ENCODE measurements around the gene TTC9.
"Not testable (repeated sequence)": the region's sequence is repeated elsewhere in the genome, so short reads cannot be mapped to it uniquely, and the experiment has no call there.

TTC9 gene

GRCh38 chr14:70683983-70684382, 42.3 kb downstream of the TTC9 start:
- no peaks in the 10 kb centered on the region for H3K27me3 ChIP-seq (ENCODE audit: insufficient read depth, low read length)
- no peak overlapping the region for H3K27ac ChIP-seq (ENCODE audit: low read depth, low read length)
- no peak overlapping the region for H3K9ac ChIP-seq (ENCODE audit: low read depth, low read length)
- WGBS = 88% methylated on average over 6 of the region's 6 CpGs
- no peak overlapping the region for H3K4me3 ChIP-seq (ENCODE audit: low read length)
- peaks cover 27% of the 10 kb centered on the region for H3K4me1 ChIP-seq (ENCODE audit: insufficient read depth, low read length)
- H3K9me3 ChIP-seq (ENCODE audit: insufficient read depth, low read depth, low read length) = no peaks in the 10 kb centered on the region
- H3K36me3 ChIP-seq (ENCODE audit: insufficient read depth, low read length) = no peaks in the 10 kb centered on the region

GRCh38 chr14:70685474-70686197, 43.9 kb downstream of the TTC9 start:
- Histone ChIP-seq H3K9ac (ENCODE audit: low read depth, low read length) (no peak overlapping the region), H3K27me3 (ENCODE audit: insufficient read depth, low read length) (no peaks in the 10 kb centered on the region), H3K9me3 (ENCODE audit: insufficient read depth, low read depth, low read length) (no peaks in the 10 kb centered on the region), H3K27ac (ENCODE audit: low read depth, low read length) (no peak overlapping the region), H3K36me3 (ENCODE audit: insufficient read depth, low read length) (no peaks in the 10 kb centered on the region), H3K4me3 (ENCODE audit: low read length) (no peak overlapping the region), H3K4me1 (ENCODE audit: insufficient read depth, low read length) (peaks cover 29% of the 10 kb centered on the region)
- WGBS = 82% methylated on average over 7 of the region's 7 CpGs

GRCh38 chr14:70692210-70692609, 50.5 kb downstream of the TTC9 start:
- Histone ChIP-seq H3K9ac (ENCODE audit: low read depth, low read length) (no peak overlapping the region), H3K4me1 (ENCODE audit: insufficient read depth, low read length) (peaks cover 7% of the 10 kb centered on the region), H3K36me3 (ENCODE audit: insufficient read depth, low read length) (no peaks in the 10 kb centered on the region), H3K9me3 (ENCODE audit: insufficient read depth, low read depth, low read length) (no peaks in the 10 kb centered on the region), H3K27me3 (ENCODE audit: insufficient read depth, low read length) (no peaks in the 10 kb centered on the region), H3K27ac (ENCODE audit: low read depth, low read length) (no peak overlapping the region), H3K4me3 (ENCODE audit: low read length) (no peak overlapping the region)
- 83% methylated on average over 10 of the region's 10 CpGs for WGBS

GRCh38 chr14:70696026-70696425, 54.3 kb downstream of the TTC9 start:
- no peak overlapping the region for H3K27ac ChIP-seq (ENCODE audit: low read depth, low read length)
- no peak overlapping the region for H3K9ac ChIP-seq (ENCODE audit: low read depth, low read length)
- no peaks in the 10 kb centered on the region for H3K27me3 ChIP-seq (ENCODE audit: insufficient read depth, low read length)
- H3K4me1 ChIP-seq (ENCODE audit: insufficient read depth, low read length) = no peaks in the 10 kb centered on the region
- WGBS = 84% methylated on average over 2 of the region's 2 CpGs
- H3K36me3 ChIP-seq (ENCODE audit: insufficient read depth, low read length) = no peaks in the 10 kb centered on the region
- no peaks in the 10 kb centered on the region for H3K9me3 ChIP-seq (ENCODE audit: insufficient read depth, low read depth, low read length)
- no peak overlapping the region for H3K4me3 ChIP-seq (ENCODE audit: low read length)

- H3K9ac ChIP-seq (ENCODE audit: low read depth, low read length) = no peak overlapping the region
- H3K9me3 ChIP-seq (ENCODE audit: insufficient read depth, low read depth, low read length) = no peaks in the 10 kb centered on the region
- H3K27me3 ChIP-seq (ENCODE audit: insufficient read depth, low read length) = no peaks in the 10 kb centered on the region
- no peak overlapping the region for H3K4me3 ChIP-seq (ENCODE audit: low read length)
- no peaks in the 10 kb centered on the region for H3K4me1 ChIP-seq (ENCODE audit: insufficient read depth, low read length)
- WGBS = 89% methylated on average over 2 of the region's 2 CpGs
- no peaks in the 10 kb centered on the region for H3K36me3 ChIP-seq (ENCODE audit: insufficient read depth, low read length)
- no peak overlapping the region for H3K27ac ChIP-seq (ENCODE audit: low read depth, low read length)
Observed at GRCh38 chr14:70697701-70698100, 56.0 kb downstream of the TTC9 start.

- 85% methylated on average over 3 of the region's 3 CpGs for WGBS
- Histone ChIP-seq H3K36me3 (ENCODE audit: insufficient read depth, low read length) (no peaks in the 10 kb centered on the region), H3K9me3 (ENCODE audit: insufficient read depth, low read depth, low read length) (no peaks in the 10 kb centered on the region), H3K27ac (ENCODE audit: low read depth, low read length) (no peak overlapping the region), H3K4me3 (ENCODE audit: low read length) (no peak overlapping the region), H3K4me1 (ENCODE audit: insufficient read depth, low read length) (no peaks in the 10 kb centered on the region), H3K9ac (ENCODE audit: low read depth, low read length) (no peak overlapping the region), H3K27me3 (ENCODE audit: insufficient read depth, low read length) (no peaks in the 10 kb centered on the region)
Observed at GRCh38 chr14:70698288-70698687, 56.6 kb downstream of the TTC9 start.

- Histone ChIP-seq H3K9ac (ENCODE audit: low read depth, low read length) (no peak overlapping the region), H3K4me3 (ENCODE audit: low read length) (no peak overlapping the region), H3K9me3 (ENCODE audit: insufficient read depth, low read depth, low read length) (no peaks in the 10 kb centered on the region), H3K27me3 (ENCODE audit: insufficient read depth, low read length) (no peaks in the 10 kb centered on the region), H3K27ac (ENCODE audit: low read depth, low read length) (no peak overlapping the region), H3K4me1 (ENCODE audit: insufficient read depth, low read length) (no peaks in the 10 kb centered on the region), H3K36me3 (ENCODE audit: insufficient read depth, low read length) (no peaks in the 10 kb centered on the region)
- WGBS = 92% methylated on average over 5 of the region's 5 CpGs
Observed at GRCh38 chr14:70699646-70700045, 57.9 kb downstream of the TTC9 start.

GRCh38 chr14:70700955-70701585, 59.4 kb downstream of the TTC9 start:
- no peak overlapping the region for H3K4me3 ChIP-seq (ENCODE audit: low read length)
- H3K9ac ChIP-seq (ENCODE audit: low read depth, low read length) = no peak overlapping the region

GRCh38 chr14:70701610-70702009, 59.9 kb downstream of the TTC9 start:
- H3K36me3 ChIP-seq (ENCODE audit: insufficient read depth, low read length) = no peaks in the 10 kb centered on the region
- H3K27ac ChIP-seq (ENCODE audit: low read depth, low read length) = no peak overlapping the region
- peaks cover 6% of the 10 kb centered on the region for H3K4me1 ChIP-seq (ENCODE audit: insufficient read depth, low read length)
- no peaks in the 10 kb centered on the region for H3K27me3 ChIP-seq (ENCODE audit: insufficient read depth, low read length)
- no peak overlapping the region for H3K4me3 ChIP-seq (ENCODE audit: low read length)
- no peaks in the 10 kb centered on the region for H3K9me3 ChIP-seq (ENCODE audit: insufficient read depth, low read depth, low read length)
- H3K9ac ChIP-seq (ENCODE audit: low read depth, low read length) = no peak overlapping the region

More at GRCh38 chr14:70700955-70701585, 59.4 kb downstream of the TTC9 start:
- Histone ChIP-seq H3K9me3 (ENCODE audit: insufficient read depth, low read depth, low read length) (no peaks in the 10 kb centered on the region), H3K27me3 (ENCODE audit: insufficient read depth, low read length) (no peaks in the 10 kb centered on the region), H3K27ac (ENCODE audit: low read depth, low read length) (no peak overlapping the region), H3K4me1 (ENCODE audit: insufficient read depth, low read length) (peaks cover under 1% of the 10 kb centered on the region; the same call in 1 of the 2 replicates), H3K36me3 (ENCODE audit: insufficient read depth, low read length) (no peaks in the 10 kb centered on the region)
- 90% methylated on average over 4 of the region's 4 CpGs for WGBS

- Histone ChIP-seq H3K9ac (ENCODE audit: low read depth, low read length) (no peak overlapping the region), H3K9me3 (ENCODE audit: insufficient read depth, low read depth, low read length) (no peaks in the 10 kb centered on the region), H3K36me3 (ENCODE audit: insufficient read depth, low read length) (no peaks in the 10 kb centered on the region), H3K27me3 (ENCODE audit: insufficient read depth, low read length) (no peaks in the 10 kb centered on the region), H3K4me1 (ENCODE audit: insufficient read depth, low read length) (peaks cover 11% of the 10 kb centered on the region), H3K27ac (ENCODE audit: low read depth, low read length) (no peak overlapping the region), H3K4me3 (ENCODE audit: low read length) (no peak overlapping the region)
- 62% methylated on average over 3 of the region's 3 CpGs for WGBS
Observed at GRCh38 chr14:70702161-70702560, 60.4 kb downstream of the TTC9 start.

GRCh38 chr14:70703621-70704168, 62.0 kb downstream of the TTC9 start:
- not testable (repeated sequence) for H3K27ac ChIP-seq (ENCODE audit: low read depth, low read length); H3K27me3 ChIP-seq (ENCODE audit: insufficient read depth, low read length); H3K36me3 ChIP-seq (ENCODE audit: insufficient read depth, low read length); H3K4me3 ChIP-seq (ENCODE audit: low read length); H3K9ac ChIP-seq (ENCODE audit: low read depth, low read length); H3K9me3 ChIP-seq (ENCODE audit: insufficient read depth, low read depth, low read length)
- WGBS = 94% methylated on average over 1 of the region's 1 CpG
- H3K4me1 ChIP-seq (ENCODE audit: insufficient read depth, low read length) = peaks cover 26% of the 10 kb centered on the region

All from HUES64 (cell line).